GM12878 (cell line): Measurements from ENCODE around the gene CHRM5. TPM values are rescaled to one million over a fixed set of nuclear protein-coding genes. Genes with fewer than 3 reads are reported as not detected.

Experiments
- CEBPZ ChIP-seq: fragments of 150-350 bp; IDR thresholded peaks from 2 replicates; pipeline ENCODE4 v1.6.1; 2016; ENCODE audit warnings: low read depth, low read length
- CREB1 ChIP-seq: IDR thresholded peaks from 2 replicates; pipeline ENCODE4 v1.6.1; 2012; ENCODE audit warnings: low read depth, mild to moderate bottlenecking, inconsistent platforms
- CUX1 ChIP-seq: IDR thresholded peaks from 2 replicates; pipeline ENCODE4 v1.6.1; 2012; ENCODE audit warnings: improper control_type of control experiment, low read depth, low read length; ENCODE audit not compliant: insufficient replicate concordance
- RBBP5 ChIP-seq: fragments of 200-600 bp; sonication (generic); conservative IDR thresholded peaks from 2 replicates; pipeline ENCODE4 v1.6.1; 2016
- SMC3 ChIP-seq: IDR thresholded peaks from 2 replicates; pipeline ENCODE4 v1.6.1; 2011; ENCODE audit warnings: low read length, improper control_type of control experiment, borderline replicate concordance
- polyA plus RNA-seq, 11 experiments: library from polyadenylated mRNA; depleted of rRNA in 4 of 11; unstranded in 6 of 11; stranded (reverse) in 5 of 11; fragments of >200 nt; fragmentation: Nextera tagmentation in 4 of 11; fragmentation: Illumina TruSeq in 1 of 11; extraction: Ambion mirVana in 4 of 11; extraction: Trizol in 1 of 11; gene quantifications; 1 replicate in 1 of 11; 2 replicates in 10 of 11; pipeline versions ENCODE4 v1.2.1 to v1.2.3, GENCODE V29; 2011 to 2016; ENCODE audit warnings: inconsistent platforms in 2 of 11, missing spikeins in 2 of 11, low read depth in 1 of 11
- total RNA-seq, 4 experiments: library from RNA; depleted of rRNA in 3 of 4; stranded (reverse); fragments of >200 nt in 3 of 4; fragmentation: Illumina TruSeq in 1 of 4; extraction: Trizol in 1 of 4; gene quantifications; 2 replicates each; pipeline versions ENCODE4 v1.2.1 to v1.2.3, GENCODE V29; 2013 to 2021
- TF ChIP-seq, protein P1 (sequence below): IDR thresholded peaks from 2 replicates; pipeline ENCODE4 v1.6.1; 2011; ENCODE audit warnings: low read depth, mild to moderate bottlenecking, low read length, moderate library complexity, borderline replicate concordance; ENCODE audit errors: extremely low read depth
- TF ChIP-seq, protein P2 (sequence below): fragments of 450-650 bp; IDR thresholded peaks from 2 replicates; pipeline ENCODE4 v1.6.1; 2018; ENCODE audit warnings: mild to moderate bottlenecking, low read depth, moderate library complexity; ENCODE audit not compliant: partially characterized antibody
- TF ChIP-seq, protein P3 (sequence below): fragments of 450-650 bp; IDR thresholded peaks from 2 replicates; pipeline ENCODE4 v1.6.1; 2016; ENCODE audit warnings: mild to moderate bottlenecking, moderate library complexity, borderline replicate concordance

The CHRM5 gene
- total and polyA plus RNA-seq, 10 of the 15 experiments (the other 5 are each of a cell fraction or from before 2014, with no cell fraction given): 0.01 to 0.10 (median 0.04) TPM; not detected in 6

DNA sequence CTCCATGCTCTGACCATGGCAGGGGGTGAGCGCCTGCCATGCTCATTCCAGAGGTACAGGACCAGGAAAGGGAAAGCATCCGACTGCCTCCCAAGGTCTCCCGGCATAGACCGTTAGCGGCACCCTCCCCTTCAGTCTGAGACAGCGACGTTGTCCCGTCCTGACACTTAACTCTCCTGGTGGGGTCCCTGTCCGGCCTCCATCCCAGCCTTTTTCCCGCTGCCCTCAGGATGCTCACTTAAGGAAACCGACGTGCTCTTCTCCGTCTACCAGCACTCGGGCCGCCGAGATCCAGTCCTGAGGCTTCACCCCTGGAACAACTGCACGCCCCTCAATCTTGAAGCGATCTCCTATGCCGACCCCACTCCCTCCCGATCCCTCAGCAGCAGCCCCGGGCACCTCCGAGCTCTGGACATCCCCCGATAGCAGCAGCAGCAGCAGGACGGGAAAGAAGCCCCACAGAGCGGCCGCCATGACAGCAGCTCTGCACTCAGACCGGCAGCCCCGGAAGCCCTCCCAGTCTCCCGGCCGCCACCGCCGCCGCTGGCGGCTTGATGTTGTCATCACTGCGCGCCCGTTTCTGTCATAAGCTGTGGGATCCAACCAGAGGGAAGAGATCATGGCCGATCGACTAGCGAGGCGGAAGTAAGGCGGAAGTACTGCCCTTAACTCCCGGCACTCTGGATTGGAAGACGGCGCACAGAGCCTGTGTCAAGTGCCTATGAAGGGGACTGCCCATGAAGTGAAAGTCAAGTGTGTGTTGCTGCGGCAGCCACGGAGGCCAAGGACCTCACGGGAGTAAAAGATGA lies 133.3 kb downstream of the CHRM5 start, which contains the start of the genes EMC7 and PGBD4 (continued):
- no peak for TF ChIP-seq CUX1
- TF ChIP-seq, protein P1, sequence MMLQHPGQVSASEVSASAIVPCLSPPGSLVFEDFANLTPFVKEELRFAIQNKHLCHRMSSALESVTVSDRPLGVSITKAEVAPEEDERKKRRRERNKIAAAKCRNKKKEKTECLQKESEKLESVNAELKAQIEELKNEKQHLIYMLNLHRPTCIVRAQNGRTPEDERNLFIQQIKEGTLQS: peak; percentile 85; the same call in 1 of the 2 replicates
- TF ChIP-seq CREB1: peak; percentile 100
- TF ChIP-seq RBBP5: no peak
- TF ChIP-seq CEBPZ: no peak
- TF ChIP-seq, protein P2, sequence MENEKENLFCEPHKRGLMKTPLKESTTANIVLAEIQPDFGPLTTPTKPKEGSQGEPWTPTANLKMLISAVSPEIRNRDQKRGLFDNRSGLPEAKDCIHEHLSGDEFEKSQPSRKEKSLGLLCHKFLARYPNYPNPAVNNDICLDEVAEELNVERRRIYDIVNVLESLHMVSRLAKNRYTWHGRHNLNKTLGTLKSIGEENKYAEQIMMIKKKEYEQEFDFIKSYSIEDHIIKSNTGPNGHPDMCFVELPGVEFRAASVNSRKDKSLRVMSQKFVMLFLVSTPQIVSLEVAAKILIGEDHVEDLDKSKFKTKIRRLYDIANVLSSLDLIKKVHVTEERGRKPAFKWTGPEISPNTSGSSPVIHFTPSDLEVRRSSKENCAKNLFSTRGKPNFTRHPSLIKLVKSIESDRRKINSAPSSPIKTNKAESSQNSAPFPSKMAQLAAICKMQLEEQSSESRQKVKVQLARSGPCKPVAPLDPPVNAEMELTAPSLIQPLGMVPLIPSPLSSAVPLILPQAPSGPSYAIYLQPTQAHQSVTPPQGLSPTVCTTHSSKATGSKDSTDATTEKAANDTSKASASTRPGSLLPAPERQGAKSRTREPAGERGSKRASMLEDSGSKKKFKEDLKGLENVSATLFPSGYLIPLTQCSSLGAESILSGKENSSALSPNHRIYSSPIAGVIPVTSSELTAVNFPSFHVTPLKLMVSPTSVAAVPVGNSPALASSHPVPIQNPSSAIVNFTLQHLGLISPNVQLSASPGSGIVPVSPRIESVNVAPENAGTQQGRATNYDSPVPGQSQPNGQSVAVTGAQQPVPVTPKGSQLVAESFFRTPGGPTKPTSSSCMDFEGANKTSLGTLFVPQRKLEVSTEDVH: peak; percentile 96
- no peak for TF ChIP-seq SMC3
- TF ChIP-seq, protein P3, sequence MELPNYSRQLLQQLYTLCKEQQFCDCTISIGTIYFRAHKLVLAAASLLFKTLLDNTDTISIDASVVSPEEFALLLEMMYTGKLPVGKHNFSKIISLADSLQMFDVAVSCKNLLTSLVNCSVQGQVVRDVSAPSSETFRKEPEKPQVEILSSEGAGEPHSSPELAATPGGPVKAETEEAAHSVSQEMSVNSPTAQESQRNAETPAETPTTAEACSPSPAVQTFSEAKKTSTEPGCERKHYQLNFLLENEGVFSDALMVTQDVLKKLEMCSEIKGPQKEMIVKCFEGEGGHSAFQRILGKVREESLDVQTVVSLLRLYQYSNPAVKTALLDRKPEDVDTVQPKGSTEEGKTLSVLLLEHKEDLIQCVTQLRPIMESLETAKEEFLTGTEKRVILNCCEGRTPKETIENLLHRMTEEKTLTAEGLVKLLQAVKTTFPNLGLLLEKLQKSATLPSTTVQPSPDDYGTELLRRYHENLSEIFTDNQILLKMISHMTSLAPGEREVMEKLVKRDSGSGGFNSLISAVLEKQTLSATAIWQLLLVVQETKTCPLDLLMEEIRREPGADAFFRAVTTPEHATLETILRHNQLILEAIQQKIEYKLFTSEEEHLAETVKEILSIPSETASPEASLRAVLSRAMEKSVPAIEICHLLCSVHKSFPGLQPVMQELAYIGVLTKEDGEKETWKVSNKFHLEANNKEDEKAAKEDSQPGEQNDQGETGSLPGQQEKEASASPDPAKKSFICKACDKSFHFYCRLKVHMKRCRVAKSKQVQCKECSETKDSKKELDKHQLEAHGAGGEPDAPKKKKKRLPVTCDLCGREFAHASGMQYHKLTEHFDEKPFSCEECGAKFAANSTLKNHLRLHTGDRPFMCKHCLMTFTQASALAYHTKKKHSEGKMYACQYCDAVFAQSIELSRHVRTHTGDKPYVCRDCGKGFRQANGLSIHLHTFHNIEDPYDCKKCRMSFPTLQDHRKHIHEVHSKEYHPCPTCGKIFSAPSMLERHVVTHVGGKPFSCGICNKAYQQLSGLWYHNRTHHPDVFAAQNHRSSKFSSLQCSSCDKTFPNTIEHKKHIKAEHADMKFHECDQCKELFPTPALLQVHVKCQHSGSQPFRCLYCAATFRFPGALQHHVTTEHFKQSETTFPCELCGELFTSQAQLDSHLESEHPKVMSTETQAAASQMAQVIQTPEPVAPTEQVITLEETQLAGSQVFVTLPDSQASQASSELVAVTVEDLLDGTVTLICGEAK: peak; percentile 91
